Measurements from ENCODE around the gene KIF5A.

DNA sequence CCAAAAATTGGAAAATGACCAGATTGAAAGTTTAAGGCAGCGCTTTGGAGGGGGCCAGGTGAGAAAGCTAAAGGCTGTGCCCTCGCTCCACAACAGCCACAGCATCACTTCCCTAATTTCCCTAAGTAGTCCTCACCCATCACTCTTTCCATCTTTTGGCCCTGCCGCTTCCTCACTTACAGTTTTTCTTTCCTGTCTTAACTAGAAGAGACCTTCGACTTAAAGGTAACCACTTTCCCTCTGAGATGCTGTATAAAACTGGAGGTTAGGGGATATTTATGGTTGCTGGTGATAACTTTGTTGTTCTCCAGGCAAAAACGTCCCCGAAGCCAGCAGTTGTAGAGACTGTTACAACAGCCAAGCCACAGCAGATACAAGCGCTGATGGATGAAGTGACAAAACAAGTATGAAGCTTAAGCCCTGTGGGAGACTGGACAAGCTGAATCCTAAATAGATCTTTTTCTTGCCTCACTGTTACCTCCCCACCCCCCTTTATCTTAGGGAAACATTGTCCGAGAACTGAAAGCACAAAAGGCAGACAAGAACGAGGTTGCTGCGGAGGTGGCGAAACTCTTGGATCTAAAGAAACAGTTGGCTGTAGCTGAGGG lies 33.8 kb upstream of the KIF5A start:
- TF ChIP-seq SUZ12 (IDR thresholded peaks at IDR 0.05; ENCODE audit: extremely low read depth, insufficient read depth, insufficient read length) (no peak), ZNF274 (IDR thresholded peaks at IDR 0.05; ENCODE audit: low read depth, low read length) (no peak), YY1 (IDR thresholded peaks at IDR 0.05; ENCODE audit: insufficient read depth, insufficient read length) (no peak)

All from NT2/D1 (cell line).